Measurements from ENCODE around the gene LFNG. TPM values are rescaled to one million over a fixed set of nuclear protein-coding genes. Genes with fewer than 3 reads are reported as not detected.

The LFNG gene
- polyA plus RNA-seq, 1 experiment: 3.1 TPM

DNA sequence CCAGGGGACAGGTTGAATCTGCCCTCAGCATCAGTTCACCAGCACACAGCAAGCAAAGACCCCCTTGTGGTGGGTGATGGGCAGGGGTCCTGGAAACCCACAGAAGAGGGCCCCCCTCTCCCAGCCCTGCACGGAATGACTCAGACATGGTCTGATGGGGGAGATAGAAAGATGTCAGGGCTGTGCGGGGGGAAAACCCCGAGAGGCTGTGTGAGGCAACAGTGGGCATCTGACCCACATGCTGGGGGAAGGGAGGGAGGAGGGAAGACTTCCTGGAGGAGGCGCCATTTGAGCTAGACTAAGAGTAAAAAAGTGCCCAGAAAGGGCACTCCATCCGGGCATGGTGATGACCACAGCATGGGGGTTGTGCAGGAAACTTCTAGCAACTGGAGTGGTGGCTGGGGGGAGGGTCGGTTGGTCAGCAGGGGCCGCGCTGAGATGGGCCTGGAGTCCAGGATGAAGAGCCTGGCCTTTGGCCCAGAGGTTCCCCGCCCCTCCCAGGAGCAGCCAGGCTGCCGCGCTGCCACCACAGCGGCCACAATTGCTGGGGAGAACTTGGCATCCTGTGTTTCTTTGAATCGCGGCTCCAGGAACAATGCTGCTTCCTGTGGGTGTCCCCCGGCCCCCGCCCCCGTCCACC, 2.5 kb downstream of the LFNG start:
- Histone ChIP-seq H3K4me3 (ENCODE audit: low read depth, low read length) (peak overlapping the region; percentile 52), H3K27me3 (ENCODE audit: control insufficient read depth, insufficient read depth, low read length) (no peaks in the 10 kb centered on the region), H3K36me3 (ENCODE audit: control insufficient read depth, insufficient read depth, low read length) (peaks cover 5% of the 10 kb centered on the region)
- ChIA-PET POLR2A (no interaction called here), CTCF (interaction anchor here (1.2 to 1.6 kb wide), 2 partner anchors 12 to 53 kb away, joined by 3 to 4 read pairs; no protein-coding TSS in a partner anchor)
- TF ChIP-seq, protein P1, sequence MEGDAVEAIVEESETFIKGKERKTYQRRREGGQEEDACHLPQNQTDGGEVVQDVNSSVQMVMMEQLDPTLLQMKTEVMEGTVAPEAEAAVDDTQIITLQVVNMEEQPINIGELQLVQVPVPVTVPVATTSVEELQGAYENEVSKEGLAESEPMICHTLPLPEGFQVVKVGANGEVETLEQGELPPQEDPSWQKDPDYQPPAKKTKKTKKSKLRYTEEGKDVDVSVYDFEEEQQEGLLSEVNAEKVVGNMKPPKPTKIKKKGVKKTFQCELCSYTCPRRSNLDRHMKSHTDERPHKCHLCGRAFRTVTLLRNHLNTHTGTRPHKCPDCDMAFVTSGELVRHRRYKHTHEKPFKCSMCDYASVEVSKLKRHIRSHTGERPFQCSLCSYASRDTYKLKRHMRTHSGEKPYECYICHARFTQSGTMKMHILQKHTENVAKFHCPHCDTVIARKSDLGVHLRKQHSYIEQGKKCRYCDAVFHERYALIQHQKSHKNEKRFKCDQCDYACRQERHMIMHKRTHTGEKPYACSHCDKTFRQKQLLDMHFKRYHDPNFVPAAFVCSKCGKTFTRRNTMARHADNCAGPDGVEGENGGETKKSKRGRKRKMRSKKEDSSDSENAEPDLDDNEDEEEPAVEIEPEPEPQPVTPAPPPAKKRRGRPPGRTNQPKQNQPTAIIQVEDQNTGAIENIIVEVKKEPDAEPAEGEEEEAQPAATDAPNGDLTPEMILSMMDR (IDR thresholded peaks at IDR 0.05; ENCODE audit: insufficient read depth, low read depth, low read length): no peak
- no peak for DNase-seq (ENCODE audit: low read depth)

DNA sequence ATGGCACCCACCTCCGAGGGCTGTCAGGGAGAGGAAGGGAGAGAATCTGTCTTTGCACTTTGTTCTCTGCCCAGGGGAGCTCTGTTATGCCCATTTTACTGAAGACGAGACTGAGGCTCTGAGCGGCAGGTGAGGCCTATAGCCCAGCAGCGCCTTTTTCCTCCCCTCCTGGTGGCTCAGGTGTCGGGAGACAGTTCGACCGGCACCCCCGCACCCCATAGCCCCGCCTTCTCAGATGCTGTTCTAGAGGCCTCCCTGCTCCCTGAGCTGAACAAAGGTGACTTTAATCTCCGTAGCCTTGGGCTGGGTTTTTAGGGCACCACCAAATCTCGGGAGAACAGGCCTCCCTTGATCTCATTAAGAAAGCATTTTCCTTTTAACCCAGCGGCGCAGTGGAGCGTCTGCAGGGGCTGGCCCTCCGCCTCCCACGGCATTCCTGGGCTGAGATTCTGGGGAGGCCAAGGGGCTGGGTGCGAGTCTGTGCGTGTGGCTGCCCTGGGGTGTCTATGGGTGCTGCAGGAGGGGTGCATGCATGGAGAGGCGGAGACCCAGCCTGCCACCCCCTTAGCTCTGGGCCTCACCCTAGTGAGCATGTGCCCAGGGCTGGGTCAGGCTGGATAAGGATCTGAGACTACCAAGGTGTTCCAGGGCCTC, 3.3 kb downstream of the LFNG start:
- Histone ChIP-seq H3K4me3 (ENCODE audit: low read depth, low read length) (no peak overlapping the region), H3K36me3 (ENCODE audit: control insufficient read depth, insufficient read depth, low read length) (peaks cover 5% of the 10 kb centered on the region), H3K27me3 (ENCODE audit: control insufficient read depth, insufficient read depth, low read length) (no peaks in the 10 kb centered on the region)
- no peak for DNase-seq (ENCODE audit: low read depth)
- ChIA-PET POLR2A (no interaction called here), CTCF (interaction anchor here (1.2 kb wide), 1 partner anchor 13 kb away, joined by 4 read pairs; no protein-coding TSS in a partner anchor)
- TF ChIP-seq, protein P1 (IDR thresholded peaks at IDR 0.05; ENCODE audit: insufficient read depth, low read depth, low read length): no peak

DNA sequence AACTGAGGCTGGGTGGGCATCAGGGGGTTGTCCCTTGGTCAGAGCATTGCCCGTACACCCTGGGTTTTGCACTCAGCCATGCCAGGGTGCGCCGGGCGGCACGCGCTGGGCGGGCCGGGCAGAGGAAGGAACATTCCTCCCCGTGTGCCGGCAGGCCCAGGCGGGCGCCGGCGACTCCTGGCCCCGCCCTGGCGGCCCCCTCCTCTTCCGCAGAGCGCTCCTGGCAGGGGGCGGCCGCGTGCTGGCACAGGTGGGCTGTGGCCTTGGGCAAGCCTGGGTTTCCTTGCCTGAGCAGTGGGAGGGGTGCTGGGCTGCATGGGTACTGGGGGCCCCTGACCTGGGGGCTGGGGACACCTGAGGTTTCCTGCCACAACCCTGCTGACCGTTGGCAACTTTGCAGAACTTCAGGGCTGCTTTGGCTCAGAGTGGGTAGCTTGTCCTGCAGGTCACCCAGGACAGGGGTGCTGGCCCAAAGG, 3.9 kb downstream of the LFNG start:
- Histone ChIP-seq H3K36me3 (ENCODE audit: control insufficient read depth, insufficient read depth, low read length) (peaks cover 5% of the 10 kb centered on the region), H3K27me3 (ENCODE audit: control insufficient read depth, insufficient read depth, low read length) (no peaks in the 10 kb centered on the region), H3K4me3 (ENCODE audit: low read depth, low read length) (no peak overlapping the region)
- no peak for DNase-seq (ENCODE audit: low read depth)
- CTCF ChIA-PET: interaction anchor here (0.9 kb wide), 1 partner anchor 158 kb away, joined by 3 read pairs; no protein-coding TSS in a partner anchor
- POLR2A ChIA-PET: no interaction called here
- TF ChIP-seq, protein P1 (IDR thresholded peaks at IDR 0.05; ENCODE audit: insufficient read depth, low read depth, low read length): no peak

DNA sequence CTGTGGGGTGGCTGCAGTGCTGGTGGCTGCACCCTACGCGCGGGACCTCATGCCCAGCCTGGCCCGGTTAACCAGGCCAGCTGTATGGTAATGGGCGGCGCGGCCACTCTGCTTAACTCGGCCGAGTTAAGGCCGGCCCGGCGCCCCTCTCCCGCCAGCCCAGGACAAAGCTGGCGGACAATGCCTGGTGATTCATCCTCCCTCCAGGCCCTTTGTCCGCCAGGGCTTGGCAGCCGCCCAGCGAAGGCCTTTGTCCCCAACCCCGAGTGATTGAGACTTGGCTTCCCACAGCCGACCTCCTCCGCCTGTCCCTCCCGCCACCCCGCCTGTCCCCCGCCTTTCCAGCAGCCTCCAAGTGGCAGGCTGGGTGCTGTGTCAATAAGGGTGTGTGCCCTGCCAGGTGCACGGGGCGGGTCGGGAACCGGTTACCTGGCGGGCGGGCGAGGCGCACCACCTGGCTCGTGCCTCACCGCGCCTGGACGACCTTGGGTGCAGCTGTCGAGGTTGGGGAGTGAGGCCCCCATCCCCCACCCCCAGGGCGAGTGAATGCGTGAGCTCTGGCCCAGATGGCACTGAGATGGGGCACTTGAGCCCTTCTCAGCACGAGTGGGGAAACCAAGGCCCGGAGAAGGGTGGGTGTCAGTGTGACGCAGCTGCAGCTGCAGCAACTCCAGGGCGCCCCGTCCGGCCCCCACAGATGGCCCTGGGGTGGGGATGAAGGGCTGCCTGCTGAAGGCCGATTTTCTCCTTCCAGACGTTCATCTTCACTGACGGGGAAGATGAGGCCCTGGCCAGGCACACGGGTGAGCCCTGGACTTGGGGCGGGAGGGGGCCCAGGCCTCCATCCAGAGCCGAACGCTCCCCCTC, 4.6 kb downstream of the LFNG start:
- peaks cover 5% of the 10 kb centered on the region for H3K36me3 ChIP-seq (ENCODE audit: control insufficient read depth, insufficient read depth, low read length)
- TF ChIP-seq, protein P1 (IDR thresholded peaks at IDR 0.05; ENCODE audit: insufficient read depth, low read depth, low read length): no peak
- POLR2A ChIA-PET: no interaction called here
- no peaks in the 10 kb centered on the region for H3K27me3 ChIP-seq (ENCODE audit: control insufficient read depth, insufficient read depth, low read length)
- no peak for DNase-seq (ENCODE audit: low read depth)
- no peak overlapping the region for H3K4me3 ChIP-seq (ENCODE audit: low read depth, low read length)
- CTCF ChIA-PET: interaction anchor here (0.9 kb wide), 1 partner anchor 157 kb away, joined by 3 read pairs; no protein-coding TSS in a partner anchor

Measured in BJ (cell line).